HEK293T (cell line): ENCODE measurements around the gene GZF1.

ENCODE experiments used
- BHLHE40 ChIP-seq: fragments of 450-650 bp; IDR thresholded peaks from 2 replicates; pipeline ENCODE4 v1.6.1; 2016; ENCODE audit warnings: mild to moderate bottlenecking, moderate library complexity, borderline replicate concordance
- ELF4 ChIP-seq: fragments of 450-650 bp; IDR thresholded peaks from 2 replicates; pipeline ENCODE4 v1.6.1; 2017; ENCODE audit warnings: antibody characterized with exemption
- FOXK2 ChIP-seq: fragments of 450-650 bp; IDR thresholded peaks from 2 replicates; pipeline ENCODE4 v1.6.1; 2016; ENCODE audit warnings: mild to moderate bottlenecking
- FOXM1 ChIP-seq: fragments of 450-650 bp; IDR thresholded peaks from 2 replicates; pipeline ENCODE4 v1.6.1; 2017; ENCODE audit warnings: mild to moderate bottlenecking, borderline replicate concordance
- SP1 ChIP-seq: fragments of 450-650 bp; IDR thresholded peaks from 2 replicates; pipeline ENCODE4 v1.6.1; 2017
- ZNF384 ChIP-seq: fragments of 450-650 bp; IDR thresholded peaks from 2 replicates; pipeline ENCODE4 v1.6.1; 2016

DNA sequence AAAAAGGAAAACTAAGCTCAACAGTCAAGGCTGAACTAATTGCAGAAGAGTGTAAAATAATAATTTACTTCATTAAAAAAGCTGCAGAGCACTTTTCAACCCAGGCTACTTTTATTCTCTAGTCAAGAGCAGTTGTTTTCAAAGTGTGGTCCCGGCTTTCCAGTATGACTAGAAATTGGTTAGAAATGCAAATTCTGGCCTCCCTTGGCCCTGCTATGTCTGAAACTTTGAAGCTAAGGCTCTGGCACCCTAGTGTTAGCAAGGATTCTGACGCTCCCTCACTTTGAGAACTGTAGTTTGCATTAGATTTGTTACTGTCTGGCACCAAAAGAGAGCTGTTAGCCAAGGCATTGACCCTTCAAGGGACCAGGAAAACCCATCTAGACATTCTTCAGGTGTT lies 20.9 kb upstream of the GZF1 start:
- TF ChIP-seq ELF4 (no peak), ZNF384 (no peak), FOXM1 (no peak), SP1 (no peak), BHLHE40 (no peak), FOXK2 (no peak)
